Pancreas (tissue), 10 donors: ENCODE data around the gene GMDS. TPM values are rescaled to one million over a fixed set of nuclear protein-coding genes. Genes with fewer than 3 reads are reported as not detected.
A peak's percentile ranks its signal among the peaks of the same experiment; 100 is the strongest.

Experiments
- ATAC-seq, 4 donors: fragments of 200-7000 bp; cut with Tn5 transposase; one replicate each; pipeline versions ENCODE4 v1.8.0 to v1.9.1; 2020; ENCODE audit warnings: mild to moderate bottlenecking in 4 of 4, moderate library complexity in 4 of 4
- DNase-seq, 6 donors: peaks; one replicate each; pipeline ENCODE4 v3.0.0-alpha.2; 2020
- FAIRE-seq: peaks from 2 replicates; lab custom pipeline; 2012; peaks lifted over from hg19 to GRCh38; lab: Jason Lieb, UNC
- H3K27ac ChIP-seq, 4 donors: fragments of 200-600 bp; sonication (generic); 1 replicate in 3 of 4; 2 replicates in 1 of 4; pipeline versions ENCODE4 v1.5.0 to v1.8.0; 2020
- H3K27me3 ChIP-seq, 4 donors: fragments of 200-600 bp; one replicate each; pipeline ENCODE4 v1.8.0; 2021
- H3K36me3 ChIP-seq, 3 donors: fragments of 200-600 bp; sonication (generic) in 1 of 3; one replicate each; pipeline versions ENCODE4 v1.5.0 to v1.8.0; 2020 to 2021
- H3K4me1 ChIP-seq, 3 donors: fragments of 200-600 bp; one replicate each; pipeline ENCODE4 v1.8.0; 2021
- H3K4me3 ChIP-seq, 4 donors: fragments of 200-600 bp; sonication (generic) in 2 of 4; one replicate each; pipeline versions ENCODE4 v1.5.0 to v1.8.0; 2020 to 2021
- H3K9me3 ChIP-seq, 4 donors: fragments of 200-600 bp; one replicate each; pipeline ENCODE4 v1.8.0; 2021
- CTCF ChIP-seq, 4 donors: fragments of 200-600 bp; sonication (generic) in 3 of 4; IDR thresholded peaks; one replicate each; pipeline versions ENCODE4 v1.5.0 to v1.8.0; 2021; ENCODE audit warnings: antibody characterized with exemption in 4 of 4
- WGBS, 2 donors: extraction: QIAGEN DNeasy Blood & Tissue Kit; methylation state at CpG; one replicate each; pipeline ENCODE4 v1.1.7; 2013; 5-methylcytosine and 5-hydroxymethylcytosine counted together
- intact Hi-C, 3 donors: fragments of 100-400 bp; cut with DNase I; formaldehyde crosslinking; loops; one replicate each; pipeline versions ENCODE4 v1.11.1 to v1.14.2; 2022
- polyA plus RNA-seq, 2 donors: library from polyadenylated mRNA; stranded (reverse); fragments of 200-250 nt; gene quantifications; one replicate each; pipeline ENCODE4 v1.2.3, GENCODE V29; 2013
- total RNA-seq, 6 donors: library from RNA; stranded (reverse); fragmentation: NEBNext Ultra II Directional in 4 of 6; extraction: Animal tissue kit (Norgen Biotek cat#: 25700) in 4 of 6; gene quantifications; one replicate each; pipeline versions ENCODE4 v1.2.1 to v1.2.4, GENCODE V29; 2021 to 2023
- donor health status: healthy with polysubstance abuse.
- donor health status: DM: no; HTN: no; CAD: no; lungs with moderate emphysema.
- donor health status: DM: no; HTN: no; CAD: no.
- donor health status: control.
- donor health status: control.
- donor health status: Bipolar disorder and iron deficiency.
- donor health status: DM: yes; HTN: yes; CAD: no.
- donor health status: DM: no; HTN: no; CAD: no.
- donor health status: DM: no; HTN: no; CAD: no.
- donor health status: DM: yes; HTN: yes; CAD: no.

The GMDS gene
- total and polyA plus RNA-seq, 8 donors: 7.6 to 40.8 (median 26.5) TPM

DNA sequence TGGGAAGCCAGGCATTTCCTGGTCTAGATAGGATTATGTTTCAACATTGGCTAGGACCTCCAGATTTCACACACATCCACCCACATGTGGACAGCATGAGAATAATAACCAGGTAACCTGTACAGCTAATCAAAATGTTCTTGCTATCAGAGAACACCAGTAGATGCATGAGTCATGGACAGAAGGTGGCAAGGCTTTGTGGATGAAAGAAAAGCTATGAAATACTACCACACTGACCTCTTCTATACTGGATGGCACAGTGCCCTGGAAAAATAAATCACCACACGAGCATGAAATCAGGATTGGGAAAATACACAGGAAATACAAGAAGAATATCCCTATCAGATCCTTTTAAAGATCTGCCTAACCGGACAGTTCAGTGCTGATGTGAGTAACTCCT is 113.0 kb downstream of the GMDS start:
- Histone ChIP-seq H3K4me3 (no peak overlapping the region), H3K4me1 (peaks cover 6 to 26% (median 18%) of the 10 kb centered on the region in 3 donors), H3K36me3 (no peaks in the 10 kb centered on the region), H3K27ac (peak overlapping the region in 2 of 4 donors; percentile 37 to 54), H3K9me3 (no peaks in the 10 kb centered on the region), H3K27me3 (no peaks in the 10 kb centered on the region)
- TF ChIP-seq CTCF (IDR thresholded peaks at IDR 0.05): no peak
- peak; percentile 88 to 94 (median 90) for ATAC-seq
- WGBS, 2 donors: 11 to 12% methylated on average over 2 of the region's 2 CpGs
- intact Hi-C loops: no loop called here
- FAIRE-seq: no peak
- peak in 2 of 6 donors; percentile 19 to 55 for DNase-seq

- H3K4me3 ChIP-seq: no peak overlapping the region
- WGBS, 2 donors: 77 to 85% methylated on average over 7 of the region's 7 CpGs
- H3K36me3 ChIP-seq: no peaks in the 10 kb centered on the region
- no peak for FAIRE-seq
- no peak for DNase-seq
- intact Hi-C loops: loop anchor here in 1 of 3 donors (10.0 kb wide), 1 partner anchor 66 kb away; no protein-coding TSS in a partner anchor
- H3K4me1 ChIP-seq: peaks cover 6 to 18% (median 10%) of the 10 kb centered on the region in 3 donors
- H3K27me3 ChIP-seq: no peaks in the 10 kb centered on the region
- ATAC-seq: no peak
- H3K9me3 ChIP-seq: no peaks in the 10 kb centered on the region
- TF ChIP-seq CTCF (IDR thresholded peaks at IDR 0.05): no peak
- no peak overlapping the region for H3K27ac ChIP-seq
Measured at GRCh38 chr6:2129182-2129621, 116.2 kb downstream of the GMDS start.

GRCh38 chr6:2127484-2127911 is 117.9 kb downstream of the GMDS start:
- H3K36me3 ChIP-seq: no peaks in the 10 kb centered on the region
- no peak for TF ChIP-seq CTCF (IDR thresholded peaks at IDR 0.05)
- 84 to 89% methylated on average over 12 of the region's 12 CpGs for WGBS, 2 donors
- intact Hi-C loops: loop anchor here in 1 of 3 donors (10.0 kb wide), 1 partner anchor 67 kb away; no protein-coding TSS in a partner anchor
- FAIRE-seq: no peak
- H3K4me1 ChIP-seq: peaks cover 0 to 8% (median 6%) of the 10 kb centered on the region in 3 donors
- H3K4me3 ChIP-seq: no peak overlapping the region
- H3K9me3 ChIP-seq: no peaks in the 10 kb centered on the region
- H3K27me3 ChIP-seq: no peaks in the 10 kb centered on the region
- no peak overlapping the region for H3K27ac ChIP-seq
- peak in 2 of 4 donors; percentile 21 to 25 for ATAC-seq
- DNase-seq: no peak

DNA sequence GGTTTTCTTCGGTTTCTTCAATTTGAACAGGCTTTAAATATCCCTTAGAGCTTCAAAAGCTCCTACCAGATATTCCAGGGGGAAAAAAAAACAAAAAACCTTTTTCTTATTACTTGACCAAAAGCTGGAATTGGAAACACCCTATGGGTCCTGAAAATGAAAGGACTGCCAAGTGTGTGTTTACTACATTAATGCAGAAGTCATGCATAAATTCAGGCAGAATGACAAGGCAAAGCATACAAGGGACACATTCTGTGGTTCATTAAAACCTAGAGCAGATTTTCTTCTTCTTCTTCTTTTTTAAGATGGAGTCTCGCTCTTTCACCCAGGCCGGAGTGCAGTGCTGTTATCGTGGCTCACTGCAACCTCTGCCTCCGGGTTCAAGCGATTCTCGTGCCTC is 119.1 kb downstream of the GMDS start:
- TF ChIP-seq CTCF (IDR thresholded peaks at IDR 0.05): no peak
- no peaks in the 10 kb centered on the region for H3K27me3 ChIP-seq
- WGBS, 2 donors: 96 to 97% methylated on average over 7 of the region's 7 CpGs
- ATAC-seq (no peak), DNase-seq (no peak), FAIRE-seq (no peak)
- H3K27ac ChIP-seq: no peak overlapping the region
- no peak overlapping the region for H3K4me3 ChIP-seq
- H3K9me3 ChIP-seq: no peaks in the 10 kb centered on the region
- H3K36me3 ChIP-seq: no peaks in the 10 kb centered on the region
- intact Hi-C loops: loop anchor here in 1 of 3 donors (10.0 kb wide), 1 partner anchor 68 kb away; no protein-coding TSS in a partner anchor
- no peaks in the 10 kb centered on the region for H3K4me1 ChIP-seq

DNA sequence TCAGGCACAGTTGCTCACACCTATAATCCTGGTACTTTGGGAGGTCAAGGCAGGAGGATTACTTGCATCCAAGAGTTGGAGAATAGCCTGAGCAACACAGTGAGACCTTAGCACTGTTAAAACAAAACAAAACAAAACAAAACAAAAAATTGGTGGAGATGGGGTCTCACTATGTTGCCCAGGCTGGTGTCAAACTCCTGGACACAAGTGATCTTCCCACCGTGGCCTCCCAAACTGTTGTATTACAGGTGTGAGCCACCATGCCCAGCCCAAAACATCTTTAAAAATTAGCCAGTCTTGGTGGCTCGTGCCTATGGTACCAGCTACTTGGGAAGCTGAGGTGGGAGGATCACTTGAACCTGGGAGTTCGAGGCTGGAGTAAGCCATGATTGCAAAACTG is 120.2 kb downstream of the GMDS start:
- Histone ChIP-seq H3K9me3 (no peaks in the 10 kb centered on the region), H3K4me1 (peaks cover 0 to 3% (median 3%) of the 10 kb centered on the region in 3 donors), H3K4me3 (no peak overlapping the region), H3K36me3 (no peaks in the 10 kb centered on the region), H3K27me3 (no peaks in the 10 kb centered on the region), H3K27ac (no peak overlapping the region)
- intact Hi-C loops: loop anchor here in 1 of 3 donors (10.0 kb wide), 1 partner anchor 70 kb away; no protein-coding TSS in a partner anchor
- no peak for TF ChIP-seq CTCF (IDR thresholded peaks at IDR 0.05)
- FAIRE-seq (no peak), DNase-seq (no peak), ATAC-seq (no peak)
- WGBS, 2 donors: 95% methylated on average over 3 of the region's 3 CpGs
